ENCODE measurements around the gene TMEM266.

DNA sequence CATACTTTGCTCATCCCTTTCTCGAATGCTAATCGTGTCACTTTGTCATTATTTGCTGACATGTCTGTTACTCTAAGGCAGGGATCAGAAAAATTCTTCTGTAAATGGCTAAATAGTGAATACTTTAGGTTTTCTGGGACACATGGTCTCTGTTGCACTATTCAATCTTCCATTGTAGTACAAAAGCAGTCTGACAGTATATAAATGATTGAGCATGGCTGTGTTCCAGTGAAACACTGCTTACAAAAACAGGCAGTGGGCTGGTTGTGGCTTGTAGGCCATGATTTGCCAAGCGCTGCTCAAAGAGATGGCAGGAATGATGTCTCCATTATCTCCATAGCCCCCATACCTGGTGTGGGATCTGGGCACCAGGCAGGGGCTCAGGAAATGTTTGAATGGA lies 45.6 kb downstream of the TMEM266 start:
- no peak for TF ChIP-seq EZH2 (optimal IDR thresholded peaks at IDR 0.05; ENCODE audit: low read depth, low read length)
- TF ChIP-seq, protein P1, sequence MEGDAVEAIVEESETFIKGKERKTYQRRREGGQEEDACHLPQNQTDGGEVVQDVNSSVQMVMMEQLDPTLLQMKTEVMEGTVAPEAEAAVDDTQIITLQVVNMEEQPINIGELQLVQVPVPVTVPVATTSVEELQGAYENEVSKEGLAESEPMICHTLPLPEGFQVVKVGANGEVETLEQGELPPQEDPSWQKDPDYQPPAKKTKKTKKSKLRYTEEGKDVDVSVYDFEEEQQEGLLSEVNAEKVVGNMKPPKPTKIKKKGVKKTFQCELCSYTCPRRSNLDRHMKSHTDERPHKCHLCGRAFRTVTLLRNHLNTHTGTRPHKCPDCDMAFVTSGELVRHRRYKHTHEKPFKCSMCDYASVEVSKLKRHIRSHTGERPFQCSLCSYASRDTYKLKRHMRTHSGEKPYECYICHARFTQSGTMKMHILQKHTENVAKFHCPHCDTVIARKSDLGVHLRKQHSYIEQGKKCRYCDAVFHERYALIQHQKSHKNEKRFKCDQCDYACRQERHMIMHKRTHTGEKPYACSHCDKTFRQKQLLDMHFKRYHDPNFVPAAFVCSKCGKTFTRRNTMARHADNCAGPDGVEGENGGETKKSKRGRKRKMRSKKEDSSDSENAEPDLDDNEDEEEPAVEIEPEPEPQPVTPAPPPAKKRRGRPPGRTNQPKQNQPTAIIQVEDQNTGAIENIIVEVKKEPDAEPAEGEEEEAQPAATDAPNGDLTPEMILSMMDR (IDR thresholded peaks at IDR 0.05; ENCODE audit: low read length) = no peak

All from MM.1S (cell line).